OCI-LY7 (cell line): Measurements from ENCODE around the gene ACTBL2. TPM values are rescaled to one million over a fixed set of nuclear protein-coding genes. Genes with fewer than 3 reads are reported as not detected.
"Not testable (repeated sequence)": the region's sequence is repeated elsewhere in the genome, so short reads cannot be mapped to it uniquely, and the experiment has no call there.

Experiments used
- BruUV-seq: library from RNA; stranded (reverse); fragments of 400-500 nt; replicated peaks from 2 replicates; lab custom pipeline; 2021; lab: Mats Ljungman, UMichigan
- CTCF ChIA-PET: fragments of 300-600 bp; sonication (Branson Sonifier 250); formaldehyde crosslinking; loops from one replicate; lab custom pipeline; 2022; ENCODE audit warnings: antibody characterized with exemption; ENCODE audit not compliant: unreplicated experiment; lab: Charles Lee
- POLR2A ChIA-PET: fragments of 300-600 bp; sonication (Branson Sonifier 250); formaldehyde crosslinking; loops from one replicate; lab custom pipeline; 2022; ENCODE audit warnings: antibody characterized with exemption; lab: Charles Lee
- DNase-seq: peaks from one replicate; pipeline ENCODE4 v3.0.0-alpha.2; 2015; ENCODE audit warnings: low spot score
- H2AFZ ChIP-seq: fragments of 200-600 bp; sonication (generic), shearing (Covaris generic); 2 replicates; pipeline ENCODE4 v1.6.1; 2014; ENCODE audit warnings: mild to moderate bottlenecking, antibody characterized with exemption, low read length, moderate library complexity
- H3K27ac ChIP-seq: fragments of 200-600 bp; sonication (generic); 2 replicates; pipeline ENCODE4 v1.5.1; 2014; ENCODE audit warnings: mixed run types, low read depth, mild to moderate bottlenecking, moderate library complexity, low read length, inconsistent platforms; ENCODE audit not compliant: poor library complexity, severe bottlenecking
- H3K36me3 ChIP-seq: fragments of 200-600 bp; sonication (generic); 2 replicates; pipeline ENCODE4 v1.6.1; 2014; ENCODE audit warnings: mild to moderate bottlenecking, antibody characterized with exemption, low read length, moderate library complexity, mixed read lengths; ENCODE audit not compliant: insufficient read depth
- H3K4me1 ChIP-seq: fragments of 200-600 bp; sonication (generic); 2 replicates; pipeline ENCODE4 v1.5.1; 2014; ENCODE audit warnings: mild to moderate bottlenecking, low read length; ENCODE audit not compliant: insufficient read depth, poor library complexity, severe bottlenecking
- H3K4me2 ChIP-seq: fragments of 200-600 bp; sonication (generic); 2 replicates; pipeline ENCODE4 v1.6.1; 2014; ENCODE audit warnings: mild to moderate bottlenecking, low read length
- H3K4me3 ChIP-seq: fragments of 200-600 bp; sonication (generic); 2 replicates; pipeline ENCODE4 v1.5.1; 2014; ENCODE audit warnings: mild to moderate bottlenecking, low read depth, low read length; ENCODE audit not compliant: poor library complexity, severe bottlenecking
- H3K79me2 ChIP-seq: fragments of 200-600 bp; sonication (generic); 2 replicates; pipeline ENCODE4 v1.6.1; 2016; ENCODE audit warnings: low read depth, mild to moderate bottlenecking, low read length, moderate library complexity, mixed read lengths; ENCODE audit not compliant: insufficient read depth
- H3K9me2 ChIP-seq: fragments of 200-600 bp; sonication (generic); 2 replicates; pipeline ENCODE4 v1.6.1; 2016; ENCODE audit warnings: mild to moderate bottlenecking, low read length, mixed read lengths; ENCODE audit not compliant: insufficient read depth
- H3K9me3 ChIP-seq: fragments of 200-600 bp; sonication (generic); 2 replicates; pipeline ENCODE4 v1.6.1; 2014; ENCODE audit warnings: mild to moderate bottlenecking, mixed run types, low read length, mixed read lengths
- H4K20me1 ChIP-seq: fragments of 200-600 bp; sonication (generic); 2 replicates; pipeline ENCODE4 v1.6.1; 2014; ENCODE audit warnings: mild to moderate bottlenecking, antibody characterized with exemption, low read length, moderate library complexity, mixed read lengths; ENCODE audit not compliant: insufficient read depth
- CTCF ChIP-seq: fragments of 200-600 bp; sonication (generic); conservative IDR thresholded peaks from 2 replicates; pipeline ENCODE4 v1.5.1; 2014; ENCODE audit warnings: mild to moderate bottlenecking, antibody characterized with exemption, low read length, moderate library complexity, mixed read lengths
- EZH2phosphoT487 ChIP-seq: fragments of 200-600 bp; sonication (generic); IDR thresholded peaks from 2 replicates; pipeline ENCODE4 v1.6.1; 2018; ENCODE audit warnings: low read depth, borderline replicate concordance, mild to moderate bottlenecking, mixed run types, antibody characterized with exemption, low read length, moderate library complexity, mixed read lengths
- intact Hi-C: fragments of 100-400 bp; cut with micrococcal nuclease; formaldehyde crosslinking; loops from one replicate; pipeline ENCODE4 v1.10.0; 2022; ENCODE audit not compliant: unreplicated experiment
- total RNA-seq, 2 experiments: library from RNA; depleted of rRNA in 1 of 2; stranded (reverse); fragments of >200 nt in 1 of 2; shearing (Covaris generic) in 1 of 2; gene quantifications; 2 replicates each; pipeline ENCODE4 v1.2.3, GENCODE V29; 2014 to 2022

ACTBL2 gene
- total RNA-seq, 2 experiments from 2014 or later: not detected

GRCh38 chr5:57527870-57528269 lies 45.3 kb upstream of the ACTBL2 start:
- no peak for TF ChIP-seq EZH2phosphoT487
- TF ChIP-seq CTCF: no peak
- DNase-seq: no peak
- Histone ChIP-seq H3K36me3 (no peaks in the 10 kb centered on the region), H2AFZ (no peak overlapping the region), H3K9me2 (no peaks in the 10 kb centered on the region), H3K79me2 (no peaks in the 10 kb centered on the region), H3K9me3 (no peaks in the 10 kb centered on the region), H3K4me1 (no peaks in the 10 kb centered on the region), H3K27ac (no peak overlapping the region), H4K20me1 (no peaks in the 10 kb centered on the region), H3K4me3 (no peak overlapping the region), H3K4me2 (no peak overlapping the region)
- ChIA-PET CTCF (no interaction called here), POLR2A (no interaction called here)
- no TSS peak for BruUV-seq
- intact Hi-C loops: no loop called here

GRCh38 chr5:57524348-57525060 lies 41.9 kb upstream of the ACTBL2 start:
- no TSS peak for BruUV-seq

GRCh38 chr5:57522477-57522876 lies 39.9 kb upstream of the ACTBL2 start:
- intact Hi-C loops, POLR2A ChIA-PET, H3K79me2 ChIP-seq, H3K36me3 ChIP-seq, H3K4me1 ChIP-seq, DNase-seq, H3K27ac ChIP-seq, CTCF ChIA-PET, H4K20me1 ChIP-seq, H3K9me3 ChIP-seq, H3K4me3 ChIP-seq, BruUV-seq, H2AFZ ChIP-seq, H3K4me2 ChIP-seq, H3K9me2 ChIP-seq: not testable (repeated sequence)

More at GRCh38 chr5:57524348-57525060, 41.9 kb upstream of the ACTBL2 start:
- intact Hi-C loops: no loop called here
- ChIA-PET POLR2A (interaction anchor here (0.9 to 1.8 kb wide), 3 partner anchors 10 to 714 kb away, joined by 3 to 4 read pairs (median 3); no protein-coding TSS in a partner anchor), CTCF (no interaction called here)
- Histone ChIP-seq H3K4me2 (no peak overlapping the region), H3K79me2 (no peaks in the 10 kb centered on the region), H3K27ac (no peak overlapping the region), H3K4me3 (no peak overlapping the region), H3K4me1 (no peaks in the 10 kb centered on the region), H3K36me3 (no peaks in the 10 kb centered on the region), H2AFZ (no peak overlapping the region), H3K9me3 (no peaks in the 10 kb centered on the region), H3K9me2 (no peaks in the 10 kb centered on the region), H4K20me1 (no peaks in the 10 kb centered on the region)
- TF ChIP-seq CTCF (no peak), EZH2phosphoT487 (no peak)
- no peak for DNase-seq

GRCh38 chr5:57518415-57518814 lies 35.8 kb upstream of the ACTBL2 start:
- H3K79me2 ChIP-seq, POLR2A ChIA-PET, H4K20me1 ChIP-seq, DNase-seq, CTCF ChIA-PET, intact Hi-C loops, H3K4me2 ChIP-seq, H3K9me3 ChIP-seq, H3K27ac ChIP-seq, H2AFZ ChIP-seq, H3K4me3 ChIP-seq, H3K9me2 ChIP-seq, H3K4me1 ChIP-seq, BruUV-seq, H3K36me3 ChIP-seq: not testable (repeated sequence)
